ENCODE data around the gene ABTB2.

The ABTB2 gene

DNA sequence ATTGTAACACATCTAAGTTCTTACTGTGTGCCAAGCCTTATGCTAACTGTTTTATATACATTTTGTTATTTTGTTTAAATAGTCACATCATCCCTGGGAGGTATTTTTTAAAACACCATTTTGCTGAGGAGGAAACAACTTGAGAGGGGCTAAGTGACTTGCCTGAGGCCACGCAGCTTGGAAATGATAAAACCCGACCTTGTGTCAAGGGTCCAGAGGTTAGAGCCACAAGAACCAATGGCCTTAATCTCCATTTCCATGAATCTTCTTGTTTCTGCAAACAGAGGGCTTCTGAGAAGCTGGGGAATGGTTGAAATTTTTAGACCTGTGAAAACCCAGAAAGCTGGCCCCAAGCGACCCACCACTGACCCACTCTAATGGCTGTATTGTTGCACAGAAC, 16.7 kb downstream of the ABTB2 start:
- DNase-seq: no peak

DNA sequence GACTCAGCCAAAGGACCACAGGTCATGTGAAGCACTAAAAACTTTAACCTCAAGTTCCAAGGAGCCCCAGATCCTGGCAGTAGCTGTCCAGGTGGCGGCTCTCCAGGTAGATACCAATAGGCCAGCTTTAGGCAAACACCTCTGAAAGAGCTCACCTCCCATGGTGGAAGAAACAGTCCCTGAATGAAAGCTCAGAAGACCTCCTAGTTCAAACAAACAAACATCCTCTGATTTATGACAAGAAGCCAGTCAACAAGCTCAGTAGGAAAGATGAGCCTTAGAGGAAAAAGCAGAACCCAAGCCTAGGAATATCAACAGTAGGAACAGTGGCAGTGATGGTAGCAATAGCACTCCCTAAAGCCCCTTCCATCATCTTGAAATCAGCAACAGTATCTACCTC, 17.2 kb downstream of the ABTB2 start:
- DNase-seq: no peak

GRCh38 chr11:34339149-34340064, 18.4 kb downstream of the ABTB2 start:
- DNase-seq: no peak

DNA sequence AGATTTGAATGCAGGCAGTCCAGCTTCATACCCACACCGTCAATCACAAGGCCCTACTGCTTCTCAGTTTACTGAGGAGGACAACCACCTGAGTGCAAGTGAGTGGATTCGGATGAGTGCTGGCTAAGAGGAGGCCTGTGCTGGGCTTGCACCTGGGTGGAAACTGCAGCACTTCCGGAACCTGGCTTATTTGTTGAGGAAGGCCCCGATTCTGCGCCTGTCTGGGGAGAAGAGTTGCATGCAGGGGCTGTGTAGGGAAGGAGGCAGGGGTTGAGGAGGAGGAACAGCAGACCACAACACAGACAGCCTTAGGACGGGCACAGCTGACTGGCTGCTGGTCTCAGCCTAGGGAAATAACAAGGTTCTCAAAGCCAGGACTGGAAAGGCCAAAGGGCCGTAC, 20.8 kb downstream of the ABTB2 start:
- DNase-seq: no peak

DNA sequence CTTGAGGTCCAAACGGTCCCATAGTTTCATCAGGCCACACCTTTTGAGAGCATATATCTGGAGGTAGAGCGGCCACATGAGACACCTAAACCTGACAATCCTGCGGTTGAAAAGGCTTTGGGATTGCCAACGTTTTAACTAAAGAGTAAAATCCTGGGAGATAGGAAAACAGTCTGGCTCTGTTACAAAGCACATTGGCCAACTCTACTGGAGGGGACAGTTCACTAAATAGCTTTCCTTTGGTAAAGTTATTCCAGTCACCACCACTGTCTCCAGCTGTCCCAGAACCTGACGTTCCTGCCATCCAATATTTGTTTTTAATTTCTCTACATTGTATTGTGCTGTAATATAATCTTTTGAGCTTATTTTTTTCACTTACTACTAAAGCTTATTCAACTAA, 22.0 kb downstream of the ABTB2 start:
- DNase-seq: no peak

DNA sequence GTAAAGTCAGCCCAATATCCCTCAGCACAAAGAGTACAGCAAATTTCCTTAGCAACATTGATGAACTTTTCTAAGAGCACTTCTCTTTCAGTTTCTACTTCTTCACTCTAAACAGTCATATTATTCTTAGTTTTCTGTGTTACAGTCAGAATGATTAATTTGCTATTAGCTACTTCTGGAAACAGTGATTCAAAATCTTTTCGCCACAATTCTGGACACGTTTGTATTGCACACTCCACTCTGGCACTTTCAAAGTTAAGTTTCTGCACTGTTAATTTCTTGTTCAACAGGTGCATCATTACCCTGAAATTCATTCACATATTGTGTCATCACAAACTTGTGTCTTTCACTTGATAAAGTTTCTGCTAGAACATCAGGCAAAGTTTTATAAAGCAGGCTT, 22.5 kb downstream of the ABTB2 start:
- DNase-seq: no peak

DNA sequence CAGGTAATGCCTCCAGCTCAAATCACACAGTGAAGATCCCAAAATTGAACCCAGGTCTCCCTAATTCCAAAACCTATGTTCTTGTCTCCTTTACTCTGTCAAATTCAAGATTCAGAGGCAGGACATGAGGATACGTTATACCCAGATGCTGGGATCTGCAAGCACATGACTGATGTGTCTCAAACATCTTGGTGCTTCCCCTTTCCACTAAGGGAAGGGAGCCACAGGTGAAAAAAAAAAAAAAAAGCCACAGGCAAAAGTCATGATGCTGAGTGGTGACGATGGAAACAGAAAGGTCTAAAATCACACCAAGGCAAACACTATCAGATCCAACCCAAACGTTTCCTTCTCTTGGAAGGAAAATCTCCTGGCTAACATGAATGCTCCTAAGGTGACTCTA, 24.0 kb downstream of the ABTB2 start:
- no peak for DNase-seq

DNA sequence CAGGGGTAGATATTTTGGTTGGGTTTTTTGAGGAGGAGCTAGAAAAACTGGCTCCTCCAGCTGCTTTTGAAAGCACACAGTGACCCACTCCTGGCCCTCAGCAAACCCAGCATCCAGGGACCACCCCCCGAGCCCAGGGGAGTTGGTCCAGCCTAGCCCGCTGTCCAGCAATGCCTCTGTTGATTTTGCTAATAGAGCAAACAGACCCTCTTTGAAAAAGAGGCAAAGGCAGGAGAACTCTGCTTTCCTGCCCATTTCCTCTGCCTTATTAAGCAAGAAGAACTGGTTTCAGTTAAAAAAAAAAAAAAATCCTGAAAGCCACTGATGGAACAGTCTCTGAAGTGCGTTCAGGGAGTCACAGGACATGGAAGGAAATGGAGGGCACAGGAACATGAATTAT, 25.3 kb downstream of the ABTB2 start:
- peak; percentile 71 for DNase-seq

GRCh38 chr11:34331736-34332135, 26.1 kb downstream of the ABTB2 start:
- no peak for DNase-seq

DNA sequence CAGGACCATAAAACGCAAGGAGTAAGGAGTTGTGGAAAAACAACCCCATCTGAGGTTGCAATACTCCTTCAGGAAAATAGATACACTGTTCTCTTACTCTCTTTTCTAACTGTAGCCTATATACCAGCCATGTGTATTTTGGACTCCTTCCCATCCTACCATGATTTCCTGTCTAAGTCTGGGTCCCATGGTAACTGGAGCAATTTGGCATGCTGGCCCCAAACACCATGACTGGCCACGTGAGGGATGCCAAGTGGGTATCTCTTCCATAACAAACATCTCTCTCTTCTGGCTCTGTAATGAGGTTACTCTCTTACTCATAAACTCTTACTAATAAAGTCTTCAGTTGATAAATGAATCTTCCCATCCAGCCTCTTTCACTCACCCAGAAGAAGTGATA, 26.5 kb downstream of the ABTB2 start:
- no peak for DNase-seq

DNA sequence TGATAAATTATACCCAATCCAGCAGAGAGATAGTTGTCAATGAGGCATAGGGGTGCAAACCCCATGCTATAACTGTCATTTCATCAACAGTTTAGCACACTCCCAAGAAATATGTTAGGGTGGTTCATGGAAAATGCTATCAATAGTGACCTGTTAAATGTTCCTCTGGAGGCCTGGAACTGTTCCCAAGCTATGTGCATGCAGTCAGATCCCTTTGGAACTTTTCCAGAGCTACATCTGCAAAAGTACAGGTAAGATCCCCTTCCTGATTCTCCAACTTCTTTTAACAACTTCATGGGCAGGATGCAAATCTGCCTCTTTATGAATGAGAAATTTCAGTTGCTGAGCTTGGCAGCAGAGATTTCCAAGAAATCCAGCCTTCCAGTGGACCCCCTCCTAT, 27.2 kb downstream of the ABTB2 start:
- no peak for DNase-seq

DNA sequence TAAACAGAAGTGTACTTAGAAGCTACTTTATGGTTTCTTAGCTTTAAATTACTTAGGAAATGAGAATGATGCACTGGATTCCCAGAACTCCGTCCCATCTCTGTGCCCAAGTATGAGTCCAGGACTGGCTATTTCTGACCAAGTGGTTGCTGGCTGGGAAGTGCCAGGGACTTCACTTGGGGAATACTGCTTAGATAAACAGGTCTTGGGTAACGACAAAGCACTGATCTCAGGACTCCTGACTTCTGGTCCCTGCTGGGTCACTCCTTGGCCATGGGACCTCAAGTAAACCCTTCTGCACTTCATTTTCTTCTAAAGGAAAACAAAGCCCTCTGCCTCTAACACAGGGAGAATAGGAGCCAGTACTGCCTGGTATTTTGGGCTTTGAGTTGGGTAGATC, 27.9 kb downstream of the ABTB2 start:
- no peak for DNase-seq

DNA sequence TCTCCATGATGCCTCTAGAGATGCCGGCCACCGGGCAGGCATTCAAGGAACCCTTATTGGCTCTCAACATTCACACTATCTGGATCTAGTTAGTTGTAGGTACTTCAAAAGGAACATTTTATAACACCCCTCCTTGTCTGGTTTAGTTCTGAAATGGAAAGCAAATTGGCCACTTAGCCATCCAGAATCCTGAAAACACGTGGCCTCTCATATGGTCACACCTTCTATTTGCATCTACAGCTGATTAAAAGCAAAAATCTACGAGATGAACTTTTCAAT, 29.2 kb downstream of the ABTB2 start:
- no peak for DNase-seq

- DNase-seq: no peak
These were observed 29.8 kb downstream of the ABTB2 start for GRCh38 chr11:34327804-34328631.

GRCh38 chr11:34324466-34324865, 33.3 kb downstream of the ABTB2 start:
- DNase-seq: no peak

DNA sequence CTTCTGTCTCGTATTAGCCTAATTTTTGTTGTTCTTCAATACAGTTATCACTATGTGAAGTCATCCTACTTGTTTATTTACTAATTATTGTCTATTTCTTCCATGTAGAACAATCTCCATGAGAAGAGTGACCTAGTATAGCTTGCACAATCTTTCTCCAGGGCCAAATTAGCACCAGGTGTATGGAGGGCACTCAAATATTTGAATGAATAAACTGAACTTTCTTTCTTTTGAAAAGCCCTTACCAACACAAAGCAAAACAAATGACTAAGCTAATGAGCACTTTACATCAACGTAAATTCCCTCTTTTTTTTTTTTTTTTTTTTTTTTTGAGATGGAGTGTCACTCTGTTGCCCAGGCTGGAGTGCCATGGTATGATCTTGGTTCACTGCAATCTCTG, 34.2 kb downstream of the ABTB2 start:
- DNase-seq: no peak

GRCh38 chr11:34318111-34319037, 39.4 kb downstream of the ABTB2 start:
- no peak for DNase-seq

DNA sequence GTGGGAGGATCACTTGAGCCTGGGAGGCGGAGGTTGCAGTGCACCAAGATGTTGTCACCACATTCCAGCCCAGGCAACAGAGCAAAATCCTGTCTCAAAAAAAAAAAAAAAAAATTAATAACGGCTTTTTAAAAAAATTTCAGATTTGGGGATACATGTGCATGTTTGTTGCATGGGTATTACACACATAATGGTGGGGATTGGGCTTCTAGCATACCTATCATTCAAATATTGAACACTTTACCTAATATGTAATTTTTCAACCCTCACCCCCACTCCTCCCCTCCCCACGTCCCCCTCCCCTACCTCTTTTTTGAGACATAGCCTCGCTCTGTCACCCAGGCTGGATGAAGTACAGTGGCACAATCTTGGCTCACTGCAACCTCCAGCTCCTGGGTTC, 40.1 kb downstream of the ABTB2 start:
- DNase-seq: no peak

- DNase-seq: no peak
These were observed 40.8 kb downstream of the ABTB2 start for GRCh38 chr11:34317036-34317360.

- DNase-seq: peak; percentile 67
These were observed 41.3 kb downstream of the ABTB2 start for GRCh38 chr11:34316347-34317035.

- DNase-seq: no peak
These were observed 42.4 kb downstream of the ABTB2 start for GRCh38 chr11:34315394-34315793.

DNA sequence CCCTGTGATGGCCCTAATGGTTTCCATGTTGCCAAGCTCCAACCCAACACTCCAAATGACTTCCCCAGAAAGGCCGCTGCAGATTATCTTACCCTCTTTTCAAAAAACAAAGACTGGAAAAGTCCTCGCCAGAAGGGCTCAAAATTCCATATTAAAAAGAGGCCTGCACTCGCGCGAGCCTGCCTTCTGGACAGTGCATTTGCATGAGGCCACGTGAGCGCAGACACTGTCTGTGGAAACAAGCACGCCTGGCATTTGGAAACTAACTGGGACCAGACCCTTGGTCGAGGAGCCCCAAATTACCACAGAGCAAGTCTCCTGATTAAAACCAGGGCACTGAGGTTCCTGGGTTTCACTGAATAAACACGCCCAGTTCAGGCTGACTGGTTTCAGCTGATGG, 42.9 kb downstream of the ABTB2 start:
- no peak for DNase-seq

- DNase-seq: no peak
These were observed 43.6 kb downstream of the ABTB2 start for GRCh38 chr11:34314176-34314575.
